Loucy (cell line): Measurements from ENCODE around the gene NCKAP5.

Experiments
- H2AFZ ChIP-seq: fragments of 200-600 bp; sonication (generic); 2 replicates; pipeline ENCODE4 v1.6.0; 2016; ENCODE audit warnings: antibody characterized with exemption, mild to moderate bottlenecking, low read length, moderate library complexity
- H3F3A ChIP-seq: fragments of 200-600 bp; 2 replicates; pipeline ENCODE4 v1.6.0; 2016; ENCODE audit warnings: antibody characterized with exemption, low read depth, mild to moderate bottlenecking
- H3K27me3 ChIP-seq: fragments of 200-600 bp; sonication (generic); 2 replicates; pipeline ENCODE4 v1.6.1; 2014; ENCODE audit warnings: low read length, mild to moderate bottlenecking; ENCODE audit not compliant: insufficient read depth, poor library complexity, severe bottlenecking
- H3K36me3 ChIP-seq: fragments of 200-600 bp; sonication (generic); 2 replicates; pipeline ENCODE4 v1.6.1; 2016; ENCODE audit warnings: low read length; ENCODE audit not compliant: insufficient read depth
- H3K4me1 ChIP-seq: fragments of 200-600 bp; sonication (generic); 2 replicates; pipeline ENCODE4 v1.5.1; 2014; ENCODE audit warnings: low read length, mild to moderate bottlenecking; ENCODE audit not compliant: insufficient read depth, poor library complexity, severe bottlenecking
- H3K4me2 ChIP-seq: fragments of 200-600 bp; sonication (generic); 2 replicates; pipeline ENCODE4 v1.6.0; 2014; ENCODE audit warnings: antibody characterized with exemption, low read length, low read depth, mild to moderate bottlenecking; ENCODE audit not compliant: poor library complexity, severe bottlenecking
- H3K4me3 ChIP-seq: fragments of 200-600 bp; sonication (generic); 2 replicates; pipeline ENCODE4 v1.5.1; 2014; ENCODE audit warnings: low read length, mild to moderate bottlenecking, mixed read lengths; ENCODE audit not compliant: poor library complexity, severe bottlenecking
- H3K79me2 ChIP-seq: fragments of 200-600 bp; sonication (generic); 2 replicates; pipeline ENCODE4 v1.6.1; 2014; ENCODE audit warnings: low read length; ENCODE audit not compliant: insufficient read depth
- H3K9ac ChIP-seq: fragments of 200-600 bp; sonication (generic); 2 replicates; pipeline ENCODE4 v1.6.0; 2014; ENCODE audit warnings: mild to moderate bottlenecking, low read depth, low read length, moderate library complexity; ENCODE audit not compliant: poor library complexity, severe bottlenecking
- H3K9me2 ChIP-seq: fragments of 200-600 bp; sonication (generic); replicated peaks from 2 replicates; pipeline ENCODE4 v1.6.1; 2016; ENCODE audit warnings: low read depth, low read length, mixed read lengths
- H3K9me3 ChIP-seq: fragments of 200-600 bp; sonication (generic); 2 replicates; pipeline ENCODE4 v1.6.1; 2014; ENCODE audit warnings: mild to moderate bottlenecking, antibody characterized with exemption, low read length, low read depth; ENCODE audit not compliant: insufficient read depth
- H4K20me1 ChIP-seq: fragments of 200-600 bp; sonication (generic); 2 replicates; pipeline ENCODE4 v1.6.0; 2014; ENCODE audit warnings: antibody characterized with exemption, low read length, mild to moderate bottlenecking; ENCODE audit not compliant: insufficient read depth, poor library complexity, severe bottlenecking
- CTCF ChIP-seq: fragments of 200-600 bp; sonication (generic); conservative IDR thresholded peaks from 2 replicates; pipeline ENCODE4 v1.5.1; 2014; ENCODE audit warnings: mild to moderate bottlenecking, antibody characterized with exemption, low read length
- EZH2phosphoT487 ChIP-seq: fragments of 200-600 bp; IDR thresholded peaks from 2 replicates; pipeline ENCODE4 v1.6.1; 2018; ENCODE audit warnings: antibody characterized with exemption, mild to moderate bottlenecking, moderate library complexity, borderline replicate concordance

NCKAP5 gene

GRCh38 chr2:132965460-132965859, 602.8 kb downstream of the NCKAP5 start:
- Histone ChIP-seq H3K4me1 (no peaks in the 10 kb centered on the region), H3K36me3 (no peaks in the 10 kb centered on the region), H3K4me3 (no peak overlapping the region), H3K27me3 (no peaks in the 10 kb centered on the region), H3K79me2 (no peaks in the 10 kb centered on the region), H3K9me3 (no peaks in the 10 kb centered on the region; the same call in 1 of the 2 replicates), H3F3A (no peaks in the 10 kb centered on the region), H3K4me2 (no peak overlapping the region), H2AFZ (no peak overlapping the region), H3K9me2 (no peaks in the 10 kb centered on the region), H4K20me1 (no peaks in the 10 kb centered on the region), H3K9ac (no peak overlapping the region)
- TF ChIP-seq CTCF (no peak), EZH2phosphoT487 (no peak)

- Histone ChIP-seq H3K9me3 (no peaks in the 10 kb centered on the region), H3K4me3 (no peak overlapping the region), H4K20me1 (no peaks in the 10 kb centered on the region), H3K9ac (no peak overlapping the region), H3K27me3 (no peaks in the 10 kb centered on the region), H3K36me3 (no peaks in the 10 kb centered on the region), H3K9me2 (no peaks in the 10 kb centered on the region), H3K79me2 (no peaks in the 10 kb centered on the region), H3K4me1 (no peaks in the 10 kb centered on the region), H2AFZ (no peak overlapping the region), H3F3A (no peaks in the 10 kb centered on the region), H3K4me2 (no peak overlapping the region)
- no peak for TF ChIP-seq CTCF
- TF ChIP-seq EZH2phosphoT487, result no peak
These were observed 605.1 kb downstream of the NCKAP5 start for GRCh38 chr2:132963161-132963560.

DNA sequence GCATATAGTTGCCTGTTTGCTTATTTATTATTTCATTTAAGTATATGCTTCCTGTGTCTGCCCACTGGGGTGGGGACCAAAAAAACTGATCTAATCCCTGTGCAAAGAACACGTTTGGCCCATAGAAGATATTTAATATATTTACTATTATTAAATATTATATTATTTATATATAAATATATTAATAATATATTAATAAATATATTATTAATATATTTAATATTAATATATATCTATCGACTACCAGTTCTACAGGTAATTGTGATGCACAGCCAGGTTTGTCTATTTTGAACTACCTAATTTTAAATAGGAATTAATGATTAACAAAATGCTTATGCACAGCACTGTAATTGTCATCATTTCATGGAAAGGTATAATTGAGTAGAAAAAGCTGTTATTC, 609.4 kb downstream of the NCKAP5 start:
- Histone ChIP-seq H3K9me3 (no peaks in the 10 kb centered on the region), H3K4me2 (no peak overlapping the region), H4K20me1 (no peaks in the 10 kb centered on the region), H3F3A (no peaks in the 10 kb centered on the region), H3K27me3 (no peaks in the 10 kb centered on the region), H3K4me1 (no peaks in the 10 kb centered on the region), H2AFZ (no peak overlapping the region), H3K36me3 (no peaks in the 10 kb centered on the region), H3K4me3 (no peak overlapping the region), H3K9me2 (no peaks in the 10 kb centered on the region), H3K79me2 (no peaks in the 10 kb centered on the region), H3K9ac (no peak overlapping the region)
- TF ChIP-seq CTCF (no peak), EZH2phosphoT487 (no peak)
